Hematopoietic multipotent progenitor cell treated with erythropoietin and hydrocortisone succinate and interleukin-3 and kit ligand, for 15 days (in vitro differentiated cells): Measurements from ENCODE around the gene NOL3.

Experiments used
- DNase-seq: peaks from one replicate; pipeline ENCODE4 v3.0.0-alpha.2; 2015; ENCODE audit warnings: low spot score

The NOL3 gene

GRCh38 chr16:67170949-67171649, 761 bp downstream of the NOL3 start:
- DNase-seq = no peak

- DNase-seq = no peak
Observed at GRCh38 chr16:67173323-67173722, 3.0 kb downstream of the NOL3 start.

- peak; percentile 63 for DNase-seq
Observed at GRCh38 chr16:67173808-67174705, 3.7 kb downstream of the NOL3 start.

GRCh38 chr16:67174706-67175231, 4.4 kb downstream of the NOL3 start:
- DNase-seq = no peak

- DNase-seq = no peak
Observed at GRCh38 chr16:67176662-67177061, 6.3 kb downstream of the NOL3 start.

GRCh38 chr16:67177743-67178699, 7.7 kb downstream of the NOL3 start:
- no peak for DNase-seq

DNA sequence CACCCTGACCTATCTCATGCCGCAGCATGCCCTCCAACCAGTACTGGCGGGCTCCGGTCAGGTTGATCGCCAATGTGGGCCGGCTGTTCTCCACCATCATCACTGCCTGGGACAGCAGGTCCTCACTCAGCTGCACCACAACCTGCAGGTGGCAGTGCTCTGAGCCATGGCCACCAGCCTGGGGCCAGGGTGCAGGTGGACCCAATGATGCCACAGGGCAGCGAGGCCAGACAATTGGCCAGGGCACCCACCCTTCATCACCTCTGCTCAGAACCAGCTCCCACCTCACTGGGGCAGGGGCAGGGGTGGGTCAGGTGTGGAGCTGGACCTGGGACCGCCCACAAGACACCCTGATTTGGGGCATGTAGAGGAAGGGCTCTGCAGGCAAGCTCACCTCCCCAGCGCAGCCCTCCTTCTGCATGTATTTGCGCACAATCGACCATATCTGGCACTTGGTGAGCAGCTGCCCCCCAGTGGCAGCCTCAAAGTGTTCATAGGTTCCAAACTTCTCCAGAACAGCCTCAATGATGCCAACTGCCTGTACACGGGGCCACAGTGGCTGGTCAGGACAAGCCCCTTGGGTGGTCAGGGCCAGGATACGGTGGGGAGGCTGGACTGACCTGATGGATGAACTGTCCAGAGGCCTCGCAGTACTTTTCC, 9.2 kb downstream of the NOL3 start:
- DNase-seq = no peak

GRCh38 chr16:67180166-67180565, 9.8 kb downstream of the NOL3 start:
- DNase-seq = no peak

DNA sequence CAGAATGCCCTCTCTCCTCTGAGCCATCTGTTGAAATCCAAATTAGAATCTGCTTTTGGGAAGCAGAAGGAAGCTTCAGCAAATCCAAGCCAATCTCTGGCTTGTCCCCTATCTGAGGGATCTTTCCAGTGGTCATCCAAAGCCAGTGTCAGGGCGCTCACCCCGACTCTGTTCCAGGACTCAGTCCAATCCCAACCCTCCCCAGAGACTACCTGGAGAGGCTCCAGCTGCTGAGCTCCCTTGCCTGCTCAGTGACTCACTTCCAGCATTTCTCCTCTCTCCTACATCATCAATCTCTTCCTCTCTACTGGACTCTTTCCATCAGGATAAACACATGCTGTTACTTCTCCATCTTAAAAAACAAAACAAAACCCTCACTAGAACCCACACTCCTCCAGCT, 11.0 kb downstream of the NOL3 start:
- no peak for DNase-seq

- no peak for DNase-seq
Observed at GRCh38 chr16:67182288-67182687, 11.9 kb downstream of the NOL3 start.

GRCh38 chr16:67183284-67183626, 12.9 kb downstream of the NOL3 start:
- DNase-seq = no peak

DNA sequence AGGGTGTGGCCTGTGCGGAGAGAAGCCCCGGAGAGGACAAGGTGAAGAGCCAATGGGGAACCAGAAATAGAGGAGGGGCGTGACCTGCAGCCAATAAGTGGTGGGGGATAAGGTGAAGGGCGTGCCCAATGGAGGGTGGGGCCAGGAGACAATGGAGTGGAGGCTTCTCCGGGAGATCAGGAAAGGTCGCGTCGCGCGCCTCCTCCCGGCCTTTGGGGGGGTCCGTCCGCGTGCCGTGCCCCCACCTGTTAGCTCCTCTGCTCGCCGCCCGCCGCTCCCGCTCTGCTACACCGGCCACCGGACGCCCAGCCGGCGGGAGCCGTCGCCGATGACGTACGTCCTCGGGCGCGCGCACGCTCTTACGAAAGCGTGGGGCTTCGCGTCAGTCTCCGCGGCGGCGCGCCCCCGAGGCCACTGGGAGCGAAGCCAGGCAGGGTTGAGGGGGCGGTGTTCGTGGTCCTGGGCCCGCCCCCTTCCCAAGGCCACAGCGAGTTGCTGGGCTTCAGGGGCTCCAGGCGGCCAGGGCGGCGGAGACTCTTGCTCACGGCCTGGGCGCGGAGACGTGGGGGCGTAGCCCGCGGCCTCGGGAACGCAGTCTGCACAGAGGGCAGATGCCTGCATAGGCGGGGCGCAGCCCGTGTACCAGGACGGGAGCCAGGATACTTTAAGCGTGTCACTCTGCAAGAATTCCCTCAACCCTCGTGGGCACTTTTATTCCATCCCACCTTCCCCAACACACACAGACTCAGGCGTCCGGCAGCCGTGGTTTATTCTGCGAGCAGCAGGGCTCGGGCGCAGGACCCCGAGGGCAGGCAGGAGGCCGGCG, 13.5 kb downstream of the NOL3 start, which contains the start of gene MATCAP1:
Gene MATCAP1 (minus strand): TSS at position 337 of the 826 bp plus-strand sequence. CDS start 3,353 bp downstream, outside the sequence.
- DNase-seq = peak; percentile 94

DNA sequence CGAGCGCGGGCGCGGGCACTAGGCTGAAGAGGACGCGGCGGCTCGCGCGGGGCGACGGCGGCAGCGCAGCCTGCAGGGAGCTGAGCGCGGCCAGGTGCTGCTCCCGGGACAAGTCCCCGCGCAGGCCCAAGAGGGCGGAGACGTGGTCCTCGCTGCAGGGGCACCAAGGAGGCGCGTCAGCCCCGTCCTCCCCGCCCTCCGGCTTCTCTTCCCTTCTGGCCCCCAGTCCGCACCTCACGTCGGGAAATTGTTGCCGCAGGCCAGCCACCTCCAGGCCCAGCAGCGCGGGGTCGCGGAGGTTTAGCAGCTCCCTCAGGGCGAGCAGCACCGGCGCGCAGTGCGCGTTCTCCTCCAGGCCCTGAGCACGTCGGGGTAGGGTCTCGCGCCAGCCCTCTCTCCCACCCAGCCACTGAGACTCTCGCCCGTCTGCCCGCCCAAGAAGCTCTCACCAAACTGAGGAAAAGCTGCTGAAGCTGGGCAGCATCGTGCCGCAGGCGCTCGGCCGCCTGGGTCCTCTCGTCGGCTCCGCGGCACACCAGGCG, 14.2 kb downstream of the NOL3 start:
- DNase-seq = no peak

DNA sequence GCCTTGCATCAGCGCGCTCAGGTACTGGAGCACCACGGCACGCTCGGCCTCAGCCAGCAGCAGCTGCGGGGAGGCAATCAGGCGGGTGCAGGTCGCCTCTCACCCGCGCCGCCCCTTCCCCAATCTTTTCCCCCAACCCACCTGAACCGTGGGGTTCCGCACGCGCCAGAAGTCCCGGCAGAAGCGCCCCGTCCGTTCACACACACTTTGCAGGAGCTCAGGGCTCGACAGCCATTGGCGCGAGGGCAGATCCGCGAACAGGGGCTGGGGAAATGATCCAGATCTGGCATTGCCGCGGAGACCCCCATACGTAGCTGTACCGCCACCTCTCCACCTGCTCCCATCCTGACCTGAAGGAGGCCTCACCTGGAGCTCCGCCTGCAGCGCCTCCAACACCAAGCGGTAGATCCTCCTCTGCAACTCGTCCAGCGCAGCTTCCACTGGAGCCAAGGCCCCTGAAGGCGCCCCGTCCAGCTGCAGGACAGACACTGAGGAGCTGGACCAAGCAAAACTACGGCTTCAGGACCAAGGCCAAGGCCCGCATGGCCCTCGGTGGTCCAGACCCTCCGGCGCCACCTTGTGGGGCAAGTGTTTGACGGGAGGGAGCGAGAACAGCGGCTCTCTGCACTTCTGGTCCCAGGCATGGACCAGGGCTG, 14.8 kb downstream of the NOL3 start:
- DNase-seq = peak; percentile 81

GRCh38 chr16:67185651-67186134, 15.4 kb downstream of the NOL3 start:
- DNase-seq = no peak

DNA sequence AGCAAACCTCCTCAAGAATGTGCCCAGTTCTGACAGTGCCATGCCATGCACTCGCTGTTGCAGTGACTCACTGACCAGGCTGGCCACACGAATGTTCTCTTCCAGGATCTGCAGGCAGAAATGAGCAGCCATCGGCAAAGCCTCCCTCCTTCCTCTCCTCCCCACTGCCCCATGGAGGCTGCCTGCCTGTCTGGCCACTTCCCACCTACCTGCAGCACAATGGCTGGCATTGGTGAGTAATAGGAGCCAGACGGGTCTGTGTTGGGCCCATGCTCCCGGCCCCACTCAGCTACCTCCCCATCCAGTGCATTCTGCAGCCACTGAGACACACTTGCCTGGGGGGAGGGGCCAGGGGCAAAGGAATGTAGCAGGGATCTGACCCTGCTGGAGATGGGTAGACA, 16.2 kb downstream of the NOL3 start:
- DNase-seq = no peak

GRCh38 chr16:67187175-67187890, 17.0 kb downstream of the NOL3 start:
- no peak for DNase-seq

DNA sequence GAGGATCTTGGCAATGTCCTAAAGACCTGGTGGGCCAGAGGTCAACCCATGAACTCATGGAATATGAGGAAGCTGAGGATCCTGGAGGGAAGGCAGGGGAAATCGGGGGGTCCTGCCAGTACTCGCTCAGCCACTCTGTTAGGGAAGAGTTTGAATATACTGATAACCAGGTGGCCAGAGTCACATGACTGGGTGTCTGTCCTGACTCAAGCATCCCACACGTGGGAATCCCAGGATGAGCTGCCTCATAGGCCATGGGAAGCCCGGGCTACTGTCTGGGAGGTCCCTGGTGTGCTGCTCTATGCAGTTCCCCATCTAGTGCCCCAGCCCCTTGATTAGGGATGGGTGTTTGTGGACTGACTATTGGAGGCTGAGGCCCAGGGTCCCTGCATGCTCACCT, 18.0 kb downstream of the NOL3 start:
- DNase-seq = no peak

GRCh38 chr16:67188798-67189197, 18.5 kb downstream of the NOL3 start:
- DNase-seq = no peak
